ENCODE measurements around the gene KCTD4. TPM values are rescaled to one million over a fixed set of nuclear protein-coding genes. Genes with fewer than 3 reads are reported as not detected.

The KCTD4 gene
- total RNA-seq, 1 donor from 2014 or later, result not detected

GRCh38 chr13:45178349-45179162, 22.3 kb downstream of the KCTD4 start:
- DNase-seq (ENCODE audit: low read depth in 2 of 2), result peak in 1 of 2 donors; percentile 47

GRCh38 chr13:45174478-45174877, 26.4 kb downstream of the KCTD4 start:
- DNase-seq (ENCODE audit: low read depth in 2 of 2), result no peak

GRCh38 chr13:45168555-45168930, 32.3 kb downstream of the KCTD4 start:
- no peak for DNase-seq (ENCODE audit: low read depth in 2 of 2)

GRCh38 chr13:45167611-45168554, 33.0 kb downstream of the KCTD4 start:
- no peak for DNase-seq (ENCODE audit: low read depth in 2 of 2)

GRCh38 chr13:45166858-45167257, 34.0 kb downstream of the KCTD4 start:
- DNase-seq (ENCODE audit: low read depth in 2 of 2), result no peak

- peak; percentile 6 to 82 for DNase-seq (ENCODE audit: low read depth in 2 of 2)
Measured at GRCh38 chr13:45162821-45163220, 38.0 kb downstream of the KCTD4 start.

GRCh38 chr13:45162194-45162593, 38.7 kb downstream of the KCTD4 start:
- peak in 1 of 2 donors; percentile 50 for DNase-seq (ENCODE audit: low read depth in 2 of 2)

- DNase-seq (ENCODE audit: low read depth in 2 of 2), result no peak
Measured at GRCh38 chr13:45156565-45157361, 44.1 kb downstream of the KCTD4 start.

- DNase-seq (ENCODE audit: low read depth in 2 of 2), result no peak
Measured at GRCh38 chr13:45149964-45150363, 50.9 kb downstream of the KCTD4 start.

- no peak for DNase-seq (ENCODE audit: low read depth in 2 of 2)
Measured at GRCh38 chr13:45143346-45143751, 57.5 kb downstream of the KCTD4 start.

Other genes with a start within 250 kb of the KCTD4 start
- 1.4 TPM in 2 replicates for gene NUFIP1, start 211.6 kb downstream of the KCTD4 start, total RNA-seq
- gene GPALPP1, start 211.5 kb downstream of the KCTD4 start, total RNA-seq, result 16.1 and 19.6 TPM in 2 replicates
- gene GTF2F2, start 80.5 kb downstream of the KCTD4 start, total RNA-seq, result 11.6 and 15.0 TPM in 2 replicates
- gene TPT1, start 140.1 kb upstream of the KCTD4 start, total RNA-seq, result 1,518 and 2,978 TPM in 2 replicates
- gene SLC25A30, start 217.3 kb upstream of the KCTD4 start, total RNA-seq, result 9.4 TPM in 2 replicates